ENCODE data around the gene LPGAT1. TPM values are rescaled to one million over a fixed set of nuclear protein-coding genes. Genes with fewer than 3 reads are reported as not detected.

LPGAT1 gene
- total and polyA plus RNA-seq, 8 donors, result 8.2 to 49.7 (median 24.7) TPM

DNA sequence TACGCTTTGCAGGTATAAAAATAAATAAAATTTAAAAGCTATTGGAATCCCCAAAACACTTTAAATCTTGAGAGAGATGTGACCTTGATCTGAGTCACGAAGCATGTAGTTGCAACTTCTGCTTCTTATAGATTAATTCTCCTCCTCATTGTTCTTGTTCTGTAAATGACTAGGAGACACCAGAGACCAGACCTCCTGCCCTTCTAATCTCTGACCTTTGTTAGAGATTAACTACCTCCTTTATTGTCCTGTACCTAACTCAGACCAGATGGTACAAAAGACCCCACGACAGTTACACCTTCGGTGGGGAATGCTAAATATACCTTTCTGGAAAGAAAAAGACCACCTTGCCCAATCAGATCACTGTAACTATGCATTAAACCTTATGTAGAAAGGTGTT is 78.2 kb downstream of the LPGAT1 start:
- no peak overlapping the region for H3K4me3 ChIP-seq
- H3K36me3 ChIP-seq, result peaks cover 0 to 23% (median 11%) of the 10 kb centered on the region in 3 donors
- H3K27ac ChIP-seq, result no peak overlapping the region
- intact Hi-C loops (cut with DNase I), result no loop called here
- no peaks in the 10 kb centered on the region for H3K9me3 ChIP-seq
- no peak for FAIRE-seq
- DNase-seq, result no peak
- H3K27me3 ChIP-seq, result no peaks in the 10 kb centered on the region
- 78 to 88% methylated on average over 4 of the region's 4 CpGs for WGBS, 2 donors
- H3K4me1 ChIP-seq, result no peaks in the 10 kb centered on the region
- no peak for ATAC-seq
- TF ChIP-seq, protein P1, sequence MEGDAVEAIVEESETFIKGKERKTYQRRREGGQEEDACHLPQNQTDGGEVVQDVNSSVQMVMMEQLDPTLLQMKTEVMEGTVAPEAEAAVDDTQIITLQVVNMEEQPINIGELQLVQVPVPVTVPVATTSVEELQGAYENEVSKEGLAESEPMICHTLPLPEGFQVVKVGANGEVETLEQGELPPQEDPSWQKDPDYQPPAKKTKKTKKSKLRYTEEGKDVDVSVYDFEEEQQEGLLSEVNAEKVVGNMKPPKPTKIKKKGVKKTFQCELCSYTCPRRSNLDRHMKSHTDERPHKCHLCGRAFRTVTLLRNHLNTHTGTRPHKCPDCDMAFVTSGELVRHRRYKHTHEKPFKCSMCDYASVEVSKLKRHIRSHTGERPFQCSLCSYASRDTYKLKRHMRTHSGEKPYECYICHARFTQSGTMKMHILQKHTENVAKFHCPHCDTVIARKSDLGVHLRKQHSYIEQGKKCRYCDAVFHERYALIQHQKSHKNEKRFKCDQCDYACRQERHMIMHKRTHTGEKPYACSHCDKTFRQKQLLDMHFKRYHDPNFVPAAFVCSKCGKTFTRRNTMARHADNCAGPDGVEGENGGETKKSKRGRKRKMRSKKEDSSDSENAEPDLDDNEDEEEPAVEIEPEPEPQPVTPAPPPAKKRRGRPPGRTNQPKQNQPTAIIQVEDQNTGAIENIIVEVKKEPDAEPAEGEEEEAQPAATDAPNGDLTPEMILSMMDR (IDR thresholded peaks at IDR 0.05), result no peak

DNA sequence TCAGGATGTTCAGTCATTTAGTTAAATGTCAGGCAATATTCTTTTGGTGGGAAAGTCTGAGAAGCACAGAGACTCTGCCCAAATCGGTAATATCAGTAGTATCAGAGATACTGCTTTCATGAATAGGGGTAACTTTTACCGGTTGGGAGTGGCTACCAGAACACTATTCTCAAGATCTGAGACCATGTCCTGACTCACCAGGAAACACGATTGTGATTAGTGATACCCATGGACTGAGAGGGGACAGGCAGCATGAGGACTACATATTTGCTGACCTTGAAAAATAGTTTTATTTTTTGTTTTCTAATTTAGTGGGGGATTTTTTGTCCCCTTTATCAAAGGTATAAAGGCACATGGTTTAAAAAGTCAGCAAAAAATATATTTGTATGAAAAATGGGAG is 79.1 kb downstream of the LPGAT1 start:
- Histone ChIP-seq H3K4me1 (no peaks in the 10 kb centered on the region), H3K27ac (no peak overlapping the region), H3K36me3 (peaks cover 0 to 25% (median 11%) of the 10 kb centered on the region in 3 donors), H3K9me3 (no peaks in the 10 kb centered on the region), H3K4me3 (no peak overlapping the region), H3K27me3 (no peaks in the 10 kb centered on the region)
- intact Hi-C loops (cut with DNase I), result no loop called here
- ATAC-seq (no peak), DNase-seq (no peak), FAIRE-seq (no peak)
- 84 to 85% methylated on average over 3 of the region's 3 CpGs for WGBS, 2 donors
- TF ChIP-seq, protein P1 (IDR thresholded peaks at IDR 0.05), result no peak

DNA sequence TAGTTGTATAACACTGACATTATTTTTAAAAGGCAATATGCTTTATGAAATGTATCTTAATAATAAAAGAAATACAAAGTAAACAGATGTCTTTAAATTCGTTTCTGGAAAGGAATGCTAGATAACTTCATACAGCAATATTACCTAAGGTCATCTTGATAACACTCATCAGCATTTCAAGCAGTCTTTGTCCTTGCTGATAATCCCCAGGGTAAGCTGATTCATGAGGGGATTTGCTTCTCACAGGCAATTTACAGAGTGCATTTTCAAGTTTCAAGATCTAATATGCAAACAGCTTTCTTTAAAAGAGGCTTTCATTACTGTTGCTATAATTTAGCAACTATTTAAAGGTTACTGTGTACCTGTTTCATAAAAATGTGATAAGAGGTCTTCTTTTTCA is 80.0 kb downstream of the LPGAT1 start:
- WGBS, 2 donors, result 5 to 6% methylated on average over 1 of the region's 1 CpG
- Histone ChIP-seq H3K4me1 (no peaks in the 10 kb centered on the region), H3K36me3 (peaks cover 0 to 25% (median 11%) of the 10 kb centered on the region in 3 donors), H3K9me3 (no peaks in the 10 kb centered on the region), H3K27me3 (no peaks in the 10 kb centered on the region), H3K4me3 (no peak overlapping the region), H3K27ac (no peak overlapping the region)
- FAIRE-seq, result no peak
- no peak for ATAC-seq
- no peak for DNase-seq
- intact Hi-C loops (cut with DNase I), result no loop called here
- TF ChIP-seq, protein P1 (IDR thresholded peaks at IDR 0.05), result no peak

DNA sequence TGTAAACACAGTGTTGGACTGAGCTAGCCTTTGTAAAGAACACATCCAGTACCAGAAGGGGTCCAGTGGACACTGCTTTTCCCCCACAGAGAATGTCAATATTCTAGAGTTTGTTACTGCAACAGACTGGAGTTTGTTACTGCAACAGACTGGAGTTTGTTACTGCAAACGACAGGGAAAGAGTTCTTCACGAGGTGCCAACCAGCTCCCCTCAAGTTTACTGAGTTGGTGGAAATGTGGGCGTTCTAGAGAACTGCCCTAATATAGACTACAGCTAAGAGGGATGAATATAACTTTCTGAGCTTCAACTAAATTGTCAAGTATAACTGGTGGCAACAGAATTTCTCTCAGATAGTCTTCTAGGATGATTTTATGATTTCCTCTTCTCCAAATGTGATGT is 81.3 kb downstream of the LPGAT1 start:
- H3K9me3 ChIP-seq, result no peaks in the 10 kb centered on the region
- no peaks in the 10 kb centered on the region for H3K27me3 ChIP-seq
- intact Hi-C loops (cut with DNase I), result no loop called here
- H3K27ac ChIP-seq, result no peak overlapping the region
- H3K4me1 ChIP-seq, result no peaks in the 10 kb centered on the region
- no peak for DNase-seq
- no peak overlapping the region for H3K4me3 ChIP-seq
- H3K36me3 ChIP-seq, result peaks cover 0 to 25% (median 11%) of the 10 kb centered on the region in 3 donors
- ATAC-seq, result no peak
- TF ChIP-seq, protein P1 (IDR thresholded peaks at IDR 0.05), result no peak
- FAIRE-seq, result no peak
- WGBS, 2 donors, result 75 to 85% methylated on average over 3 of the region's 3 CpGs

DNA sequence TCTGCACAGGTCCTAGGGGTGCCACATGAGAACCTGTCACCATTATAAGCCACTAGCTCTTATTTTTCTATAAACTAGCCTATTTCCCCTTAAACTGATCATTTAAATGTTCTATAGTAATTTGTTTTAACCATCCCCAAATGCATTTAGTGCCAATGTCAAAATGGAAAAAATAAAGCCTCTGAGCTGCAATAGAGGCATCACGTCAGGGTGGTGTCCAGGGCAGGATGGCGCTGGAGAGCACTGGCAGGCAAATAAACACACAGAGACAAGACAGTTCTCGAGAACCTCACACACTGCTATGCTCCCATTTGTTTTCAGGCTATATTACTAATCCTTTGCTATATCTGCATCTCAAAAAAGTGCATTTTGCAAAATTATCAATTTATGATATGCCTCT is 81.8 kb downstream of the LPGAT1 start:
- Histone ChIP-seq H3K36me3 (peaks cover 0 to 25% (median 11%) of the 10 kb centered on the region in 3 donors), H3K9me3 (no peaks in the 10 kb centered on the region), H3K4me3 (no peak overlapping the region), H3K4me1 (no peaks in the 10 kb centered on the region), H3K27ac (no peak overlapping the region), H3K27me3 (no peaks in the 10 kb centered on the region)
- ATAC-seq (no peak), FAIRE-seq (no peak), DNase-seq (no peak)
- intact Hi-C loops (cut with DNase I), result no loop called here
- WGBS, 2 donors, result 82 to 90% methylated on average over 3 of the region's 3 CpGs
- TF ChIP-seq, protein P1 (IDR thresholded peaks at IDR 0.05), result no peak
